Activated CD4-positive, alpha-beta T cell treated with anti-CD3 and anti-CD28 coated beads for 36 hours (primary cell): ENCODE measurements around the gene SLC8A2. TPM values are rescaled to one million over a fixed set of nuclear protein-coding genes. Genes with fewer than 3 reads are reported as not detected.

Experiments
- ATAC-seq: fragments of 200-7000 bp; cut with Tn5 transposase; one replicate; pipeline ENCODE4 v1.10.0; 2021; ENCODE audit warnings: mild to moderate bottlenecking, moderate library complexity
- CTCF ChIA-PET: fragments of 350-600 bp; sonication (Branson Sonifier 250); formaldehyde crosslinking; loops from one replicate; lab custom pipeline; 2021; ENCODE audit warnings: antibody characterized with exemption; lab: Charles Lee
- POLR2A ChIA-PET: fragments of 350-600 bp; sonication (Branson Sonifier 250); formaldehyde crosslinking; loops from one replicate; lab custom pipeline; 2021; ENCODE audit warnings: antibody characterized with exemption, inconsistent platforms; lab: Charles Lee
- DNase-seq: peaks from one replicate; pipeline ENCODE4 v3.0.0-alpha.2; 2020
- H3K27ac Mint-ChIP-seq: one replicate; pipeline ENCODE4 v1.8.0; 2021; ENCODE audit warnings: mixed read lengths
- H3K27me3 Mint-ChIP-seq: one replicate; pipeline ENCODE4 v1.8.0; 2021; ENCODE audit warnings: mixed read lengths
- H3K36me3 Mint-ChIP-seq: one replicate; pipeline ENCODE4 v1.8.0; 2021; ENCODE audit warnings: low read depth, mixed read lengths
- H3K4me1 Mint-ChIP-seq: one replicate; pipeline ENCODE4 v1.8.0; 2021; ENCODE audit warnings: mixed read lengths
- H3K4me3 Mint-ChIP-seq: one replicate; pipeline ENCODE4 v1.8.0; 2021; ENCODE audit warnings: mild to moderate bottlenecking, moderate library complexity, mixed read lengths
- H3K9me3 Mint-ChIP-seq: one replicate; pipeline ENCODE4 v1.8.0; 2021; ENCODE audit warnings: low read depth, mixed read lengths
- intact Hi-C, 2 experiments: fragments of 100-400 bp; cut with DNase I in 1 of 2; cut with micrococcal nuclease in 1 of 2; formaldehyde crosslinking; loops; one replicate each; pipeline versions ENCODE4 v1.14.2 to v1.15.1; 2022 to 2024; cut with DNase I, micrococcal nuclease
- total RNA-seq, 2 experiments: library from RNA; stranded (reverse); gene quantifications; one replicate each; pipeline ENCODE4 v1.2.3, GENCODE V29; 2021

Gene SLC8A2
- total RNA-seq, 2 experiments from 2014 or later = 0.11 to 0.23 TPM

- no peak for ATAC-seq
- no peak overlapping the region for H3K4me3 Mint-ChIP-seq
- H3K27ac Mint-ChIP-seq = no peak overlapping the region
- H3K27me3 Mint-ChIP-seq = peaks cover 25% of the 10 kb centered on the region
- no peaks in the 10 kb centered on the region for H3K36me3 Mint-ChIP-seq
- H3K9me3 Mint-ChIP-seq = peaks cover 4% of the 10 kb centered on the region
- H3K4me1 Mint-ChIP-seq = peaks cover 2% of the 10 kb centered on the region
- intact Hi-C loops = no loop called here
- ChIA-PET CTCF (interaction anchor here (1.0 kb wide), 1 partner anchor 20 kb away, joined by 3 read pairs; no protein-coding TSS in a partner anchor), POLR2A (no interaction called here)
- DNase-seq = no peak
Observed at GRCh38 chr19:47458672-47459071, 13.0 kb downstream of the SLC8A2 start.

GRCh38 chr19:47456721-47457474 is 14.8 kb downstream of the SLC8A2 start:
- Mint-ChIP-seq H3K27ac (no peak overlapping the region), H3K4me3 (no peak overlapping the region), H3K4me1 (peaks cover 2% of the 10 kb centered on the region), H3K9me3 (peaks cover 4% of the 10 kb centered on the region), H3K36me3 (no peaks in the 10 kb centered on the region), H3K27me3 (peaks cover 25% of the 10 kb centered on the region)
- DNase-seq = no peak
- peak; percentile 19 for ATAC-seq
- CTCF ChIA-PET = interaction anchor here (0.6 kb wide), 1 partner anchor 220 kb away, joined by 3 read pairs; no protein-coding TSS in a partner anchor
- intact Hi-C loops = no loop called here
- POLR2A ChIA-PET = no interaction called here

GRCh38 chr19:47450478-47450877 is 21.2 kb downstream of the SLC8A2 start:
- H3K27me3 Mint-ChIP-seq = peaks cover 42% of the 10 kb centered on the region
- DNase-seq (no peak), ATAC-seq (no peak)
- POLR2A ChIA-PET = no interaction called here
- CTCF ChIA-PET = interaction anchor here (0.6 to 1.3 kb wide), 2 partner anchors 28 to 33 kb away, joined by 3 to 5 read pairs; partner anchors contain the start of gene KPTN
- intact Hi-C loops = no loop called here
- H3K27ac Mint-ChIP-seq = no peak overlapping the region
- H3K4me3 Mint-ChIP-seq = no peak overlapping the region
- peaks cover 2% of the 10 kb centered on the region for H3K9me3 Mint-ChIP-seq
- H3K4me1 Mint-ChIP-seq = peaks cover 21% of the 10 kb centered on the region
- peaks cover 3% of the 10 kb centered on the region for H3K36me3 Mint-ChIP-seq

GRCh38 chr19:47448360-47448727 is 23.3 kb downstream of the SLC8A2 start:
- peaks cover 50% of the 10 kb centered on the region for H3K27me3 Mint-ChIP-seq
- H3K27ac Mint-ChIP-seq = no peak overlapping the region
- ATAC-seq = no peak
- ChIA-PET CTCF (interaction anchor here (0.6 to 1.9 kb wide), 4 partner anchors 12 to 67 kb away, joined by 3 to 11 read pairs (median 6); partner anchors contain the start of gene KPTN), POLR2A (no interaction called here)
- no peaks in the 10 kb centered on the region for H3K9me3 Mint-ChIP-seq
- H3K36me3 Mint-ChIP-seq = peaks cover 3% of the 10 kb centered on the region
- H3K4me3 Mint-ChIP-seq = no peak overlapping the region
- no peak for DNase-seq
- H3K4me1 Mint-ChIP-seq = peaks cover 41% of the 10 kb centered on the region
- intact Hi-C loops = loop anchor here in 1 of 2 experiments (5.0 kb wide), 1 partner anchor 34 kb away; the partner anchor contains the start of gene KPTN

GRCh38 chr19:47447470-47448359 is 24.0 kb downstream of the SLC8A2 start:
- no peaks in the 10 kb centered on the region for H3K9me3 Mint-ChIP-seq
- ChIA-PET CTCF (interaction anchor here (0.7 to 1.9 kb wide), 2 partner anchors 20 to 114 kb away, joined by 3 to 11 read pairs; no protein-coding TSS in a partner anchor), POLR2A (interaction anchor here (0.6 kb wide), 1 partner anchor 254 kb away, joined by 3 read pairs; no protein-coding TSS in a partner anchor)
- peaks cover 44% of the 10 kb centered on the region for H3K4me1 Mint-ChIP-seq
- peaks cover 56% of the 10 kb centered on the region for H3K27me3 Mint-ChIP-seq
- H3K4me3 Mint-ChIP-seq = peak overlapping the region; percentile 1
- peak; percentile 90 for DNase-seq
- H3K27ac Mint-ChIP-seq = no peak overlapping the region
- ATAC-seq = peak; percentile 85
- H3K36me3 Mint-ChIP-seq = peaks cover 3% of the 10 kb centered on the region
- intact Hi-C loops = loop anchor here (1.0 to 5.0 kb wide), 6 partner anchors 19 to 173 kb away; partner anchors contain the start of genes INAFM1 (in 1 of the 2), KPTN (in 1 of the 2) and NAPA (in 1 of the 2)

- ATAC-seq = peak; percentile 45
- H3K9me3 Mint-ChIP-seq = no peaks in the 10 kb centered on the region
- POLR2A ChIA-PET = interaction anchor here (0.6 to 0.7 kb wide), 2 partner anchors 220 to 254 kb away, joined by 3 to 6 read pairs; no protein-coding TSS in a partner anchor
- H3K27ac Mint-ChIP-seq = no peak overlapping the region
- DNase-seq = peak; percentile 68
- H3K4me1 Mint-ChIP-seq = peaks cover 44% of the 10 kb centered on the region
- peaks cover 3% of the 10 kb centered on the region for H3K36me3 Mint-ChIP-seq
- CTCF ChIA-PET = interaction anchor here (0.7 to 2.2 kb wide), 4 partner anchors 10 to 253 kb away, joined by 3 to 11 read pairs (median 4); no protein-coding TSS in a partner anchor
- peak overlapping the region; percentile 1 for H3K4me3 Mint-ChIP-seq
- H3K27me3 Mint-ChIP-seq = peaks cover 58% of the 10 kb centered on the region
- intact Hi-C loops = loop anchor here (1.0 to 5.0 kb wide), 6 partner anchors 19 to 173 kb away; partner anchors contain the start of genes INAFM1 (in 1 of the 2), KPTN (in 1 of the 2) and NAPA (in 1 of the 2)
Observed at GRCh38 chr19:47446534-47447469, 24.9 kb downstream of the SLC8A2 start.

- intact Hi-C loops = loop anchor here in 1 of 2 experiments (5.0 kb wide), 1 partner anchor 36 kb away; the partner anchor contains the start of gene KPTN
- CTCF ChIA-PET = interaction anchor here (1.1 to 2.2 kb wide), 2 partner anchors 9 to 253 kb away, joined by 3 to 6 read pairs; no protein-coding TSS in a partner anchor
- DNase-seq (peak; percentile 71), ATAC-seq (no peak)
- Mint-ChIP-seq H3K4me3 (no peak overlapping the region), H3K27ac (no peak overlapping the region), H3K36me3 (peaks cover 3% of the 10 kb centered on the region), H3K4me1 (peaks cover 44% of the 10 kb centered on the region), H3K9me3 (no peaks in the 10 kb centered on the region), H3K27me3 (peaks cover 64% of the 10 kb centered on the region)
- POLR2A ChIA-PET = no interaction called here
Observed at GRCh38 chr19:47445937-47446402, 25.7 kb downstream of the SLC8A2 start.

- Mint-ChIP-seq H3K4me1 (peaks cover 44% of the 10 kb centered on the region), H3K36me3 (peaks cover 3% of the 10 kb centered on the region), H3K4me3 (no peak overlapping the region), H3K27ac (no peak overlapping the region), H3K9me3 (no peaks in the 10 kb centered on the region), H3K27me3 (peaks cover 67% of the 10 kb centered on the region)
- ChIA-PET POLR2A (interaction anchor here (0.6 kb wide), 1 partner anchor 12 kb away, joined by 3 read pairs; no protein-coding TSS in a partner anchor), CTCF (interaction anchor here (0.6 to 2.2 kb wide), 5 partner anchors 9 to 279 kb away, joined by 3 to 6 read pairs (median 4); no protein-coding TSS in a partner anchor)
- ATAC-seq (no peak), DNase-seq (no peak)
- intact Hi-C loops = loop anchor here in 1 of 2 experiments (5.0 kb wide), 1 partner anchor 37 kb away; the partner anchor contains the start of gene KPTN
Observed at GRCh38 chr19:47445527-47445926, 26.2 kb downstream of the SLC8A2 start.

GRCh38 chr19:47444388-47444821 is 27.3 kb downstream of the SLC8A2 start:
- POLR2A ChIA-PET = no interaction called here
- CTCF ChIA-PET = interaction anchor here (0.7 to 2.2 kb wide), 4 partner anchors 8 to 261 kb away, joined by 3 to 6 read pairs (median 5); no protein-coding TSS in a partner anchor
- DNase-seq (peak; percentile 52), ATAC-seq (no peak)
- Mint-ChIP-seq H3K27me3 (peaks cover 65% of the 10 kb centered on the region), H3K36me3 (peaks cover 3% of the 10 kb centered on the region), H3K4me3 (no peak overlapping the region), H3K4me1 (peaks cover 44% of the 10 kb centered on the region), H3K27ac (no peak overlapping the region), H3K9me3 (no peaks in the 10 kb centered on the region)
- intact Hi-C loops = no loop called here
